GM19240 (cell line): ENCODE data around the gene MORN5.

ENCODE experiments used
- DNase-seq: peaks from one replicate; pipeline ENCODE4 v3.0.0; 2011; ENCODE audit warnings: low spot score; ENCODE audit not compliant: insufficient read length

MORN5 gene

DNA sequence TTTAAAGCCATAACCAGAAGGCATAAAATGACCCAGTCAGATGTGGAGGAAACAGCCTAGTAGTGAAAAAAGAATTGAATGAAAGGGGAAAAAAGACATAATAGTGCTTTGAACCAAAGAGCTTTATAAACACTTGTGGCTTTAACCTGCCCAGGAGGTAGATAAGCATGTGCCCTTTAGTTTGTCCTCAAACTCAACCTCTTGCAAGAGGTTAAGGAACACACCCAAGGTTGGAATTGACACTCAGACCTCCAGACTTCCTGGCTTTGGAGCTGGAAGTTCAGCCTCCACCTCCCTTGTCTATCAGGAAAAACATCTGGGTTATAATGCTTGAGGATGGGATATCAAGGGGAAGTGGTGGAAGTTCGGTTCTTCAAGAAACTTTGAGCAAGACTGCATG lies 16.4 kb upstream of the MORN5 start:
- no peak for DNase-seq

DNA sequence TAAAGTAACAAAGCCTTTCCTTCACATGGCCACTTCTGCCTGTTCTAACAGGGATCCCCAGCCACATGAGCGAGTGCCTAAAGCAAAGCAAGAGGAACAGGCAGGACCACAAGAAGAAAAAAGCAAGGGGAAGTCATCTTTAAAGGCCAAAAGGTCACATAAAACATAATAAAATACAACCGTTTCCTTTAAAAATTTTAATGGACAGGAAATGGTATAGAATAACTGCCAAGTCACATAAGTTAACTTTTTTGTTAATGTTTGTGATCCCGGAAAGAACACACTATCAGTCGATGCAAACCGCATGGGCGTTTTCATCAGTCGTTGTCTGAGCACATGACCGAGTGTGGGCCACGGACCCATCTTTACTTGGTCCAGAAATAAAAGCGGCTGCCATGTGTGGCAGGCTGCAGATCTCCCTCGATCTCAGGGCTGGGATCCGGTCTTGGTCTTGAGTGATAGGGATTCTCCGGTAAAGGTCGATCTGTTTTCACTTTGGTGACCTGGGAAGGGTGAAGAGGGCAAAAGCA lies 15.8 kb upstream of the MORN5 start:
- no peak for DNase-seq

DNA sequence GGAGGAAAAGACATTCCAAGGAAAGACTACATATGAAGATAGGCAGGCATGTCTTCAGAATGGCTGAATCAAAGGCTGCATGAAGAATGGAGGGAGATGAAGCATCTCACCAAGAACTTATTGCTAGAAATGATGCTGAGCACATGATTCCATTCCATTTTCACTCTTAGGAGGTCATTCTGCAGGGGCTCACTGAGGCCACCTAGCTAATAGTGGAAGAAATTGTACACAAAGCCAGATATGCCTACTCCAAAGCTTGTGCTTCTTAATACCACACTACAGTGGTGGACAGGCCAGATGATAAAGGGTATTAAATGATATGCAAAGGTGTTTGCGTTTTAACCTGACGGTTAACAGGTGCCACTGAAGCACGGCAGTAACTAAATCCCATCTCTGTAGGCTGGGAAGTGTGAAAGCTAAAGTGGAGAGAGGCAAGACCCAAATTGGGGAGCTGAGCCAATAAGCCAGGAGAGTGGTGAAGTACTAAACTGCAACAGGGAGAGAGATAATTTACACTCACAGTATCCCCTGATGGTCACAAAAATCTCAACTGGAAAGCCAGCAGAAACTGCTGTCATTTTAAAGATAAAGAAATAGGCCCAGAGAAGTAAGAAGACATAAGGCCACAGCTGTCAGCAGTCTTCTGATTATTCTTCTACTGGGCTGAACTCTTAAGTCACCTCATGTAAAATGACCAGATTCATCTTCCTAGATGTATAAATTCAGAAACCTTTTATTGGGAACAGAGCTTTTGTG lies 14.7 kb upstream of the MORN5 start:
- no peak for DNase-seq

DNA sequence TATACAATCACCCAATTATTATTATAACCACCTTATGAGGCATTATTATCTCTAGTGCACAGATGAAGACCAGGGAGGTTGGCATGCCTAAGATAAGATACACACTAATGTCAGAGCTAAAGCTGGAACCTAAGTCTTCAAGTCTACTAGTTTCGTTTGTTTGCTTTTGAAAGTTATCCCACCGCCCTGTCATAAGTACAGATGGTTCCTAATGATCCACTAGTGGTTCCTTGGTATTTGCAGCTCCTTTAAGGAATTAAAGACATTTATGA lies 14.2 kb upstream of the MORN5 start:
- no peak for DNase-seq

DNA sequence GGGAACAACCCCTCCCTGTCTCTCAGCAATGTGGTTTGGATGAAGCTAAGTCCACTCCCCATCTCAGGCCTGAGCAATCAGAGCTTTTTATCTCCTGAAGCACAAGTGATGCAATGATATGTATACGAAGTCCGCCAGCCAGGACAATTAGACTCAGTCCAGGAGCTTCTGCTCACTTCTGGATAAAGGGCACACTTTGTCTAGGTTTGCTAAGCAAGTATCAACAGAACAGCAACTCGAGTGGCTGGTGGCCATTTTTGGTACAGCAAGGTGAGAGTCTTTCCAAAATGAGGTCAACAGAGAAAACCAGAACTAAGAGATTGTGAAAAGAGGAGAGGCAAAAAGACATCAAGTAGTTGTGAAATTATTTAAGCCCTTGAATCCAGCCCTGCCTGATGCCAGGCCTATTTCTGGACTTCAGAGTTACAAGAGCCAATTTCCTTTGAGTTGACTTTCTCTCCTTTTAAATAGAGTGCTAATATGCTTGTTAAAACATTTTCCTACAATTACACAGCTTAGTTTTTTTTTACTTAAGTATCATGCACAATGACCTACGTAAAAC lies 8.4 kb upstream of the MORN5 start:
- no peak for DNase-seq

DNA sequence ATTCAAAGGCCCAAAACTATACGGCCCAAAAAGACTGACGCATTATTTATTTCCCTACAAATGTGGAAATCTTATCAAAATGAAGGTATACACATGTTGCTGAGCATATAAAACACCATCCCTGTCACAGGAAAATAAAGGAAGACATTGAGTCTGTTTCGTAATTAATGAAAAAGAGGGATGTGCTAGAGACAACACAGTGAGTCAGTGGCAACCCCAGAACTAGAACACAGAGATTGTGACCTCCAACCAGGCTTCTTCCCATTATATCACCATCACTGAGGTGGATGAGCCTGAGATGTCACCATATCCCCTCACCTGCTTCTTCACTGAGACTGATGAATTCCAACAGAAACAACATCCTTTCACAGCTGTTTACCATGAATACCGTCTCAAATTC lies 3.9 kb upstream of the MORN5 start:
- DNase-seq = no peak

DNA sequence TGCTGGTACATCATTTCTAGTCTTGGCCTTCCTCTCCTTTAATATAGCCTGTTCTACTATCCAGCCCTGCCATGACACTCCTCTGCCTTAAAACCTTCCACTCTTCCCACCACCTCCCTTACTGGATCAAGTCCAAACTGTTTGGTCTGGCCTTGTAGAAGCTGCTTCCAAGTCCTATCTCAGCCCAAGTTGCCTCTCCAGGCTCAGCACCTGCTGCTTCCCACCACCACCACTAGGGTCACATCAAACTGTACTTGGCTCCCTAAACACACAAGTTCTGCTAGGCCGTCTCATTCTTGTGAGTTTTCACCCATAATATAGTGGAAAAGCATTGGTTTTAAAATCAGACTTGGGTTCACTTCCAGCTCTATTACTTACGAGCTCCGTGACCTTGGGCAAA lies 1.5 kb upstream of the MORN5 start:
- no peak for DNase-seq

DNA sequence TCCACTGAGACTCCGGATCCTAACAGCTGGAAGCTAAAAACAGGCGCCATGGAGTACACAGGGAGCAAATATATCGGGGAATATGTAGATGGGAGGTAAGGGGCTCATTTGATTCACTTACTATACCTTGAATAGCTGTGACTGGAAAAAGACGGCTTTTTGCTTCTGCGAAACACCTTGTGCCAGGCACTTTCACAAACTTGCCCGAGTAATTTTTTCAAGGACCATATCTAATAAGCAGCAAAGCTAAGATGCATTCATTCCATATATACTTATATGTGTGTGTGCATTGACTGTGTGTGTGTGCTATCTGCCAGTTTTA lies 178 bp downstream of the MORN5 start:
- DNase-seq = no peak

DNA sequence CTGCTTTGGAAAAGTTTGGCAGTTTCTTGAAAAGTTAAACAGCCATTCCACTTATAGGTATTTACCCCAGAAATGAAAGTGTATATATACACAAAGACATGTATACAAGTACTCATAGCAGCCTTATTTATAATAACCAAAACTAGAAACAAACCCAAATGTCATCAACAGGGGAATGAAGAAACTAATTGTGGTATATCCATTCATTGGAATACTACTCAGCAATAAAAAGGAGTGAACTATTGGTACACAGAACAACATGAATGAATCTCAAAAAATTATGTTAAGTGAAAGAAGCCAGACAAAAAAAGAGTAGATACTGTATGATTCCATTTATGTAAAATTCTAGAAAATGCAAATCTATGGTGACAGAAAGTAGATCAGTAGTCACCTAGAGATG lies 2.7 kb downstream of the MORN5 start:
- DNase-seq = no peak

DNA sequence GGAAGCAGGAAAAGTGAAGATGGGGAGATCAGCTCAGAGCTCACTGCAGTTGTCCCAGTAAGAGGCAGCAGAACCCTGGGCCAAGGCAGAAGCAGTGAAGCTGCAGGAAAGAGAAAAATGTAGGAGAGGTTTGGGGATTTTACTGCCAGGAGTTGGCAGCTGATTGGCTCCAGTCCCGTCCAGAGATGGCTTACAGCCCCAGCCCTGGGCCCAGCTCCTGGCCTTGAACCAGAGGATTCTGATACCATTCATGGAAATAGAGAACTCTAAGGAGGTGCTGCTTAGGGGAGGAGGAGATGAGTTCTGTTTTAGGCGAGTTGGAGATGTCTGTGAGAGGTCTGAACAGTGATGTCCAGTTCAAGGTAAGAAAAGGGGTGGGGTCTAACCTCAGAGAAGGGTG lies 4.6 kb downstream of the MORN5 start:
- no peak for DNase-seq

DNA sequence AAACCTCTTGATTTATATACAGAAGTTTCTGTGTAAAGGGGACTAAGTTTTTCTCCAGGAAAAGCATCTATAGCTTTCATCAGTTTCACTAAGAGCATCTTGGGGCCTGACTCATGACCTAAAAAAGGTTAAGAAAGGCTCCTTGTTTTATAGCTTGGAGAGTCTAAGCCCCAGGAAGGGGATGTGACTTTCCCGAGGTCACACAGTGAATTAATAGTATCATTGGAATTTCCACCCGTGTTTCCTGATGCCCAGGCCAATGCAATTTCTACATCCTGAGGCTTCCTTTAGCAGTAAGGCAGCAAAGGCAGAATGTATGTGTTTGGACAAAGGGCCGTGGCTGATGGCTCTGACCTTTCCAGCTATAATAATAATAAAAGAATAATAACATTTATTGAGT lies 8.6 kb downstream of the MORN5 start:
- no peak for DNase-seq

DNA sequence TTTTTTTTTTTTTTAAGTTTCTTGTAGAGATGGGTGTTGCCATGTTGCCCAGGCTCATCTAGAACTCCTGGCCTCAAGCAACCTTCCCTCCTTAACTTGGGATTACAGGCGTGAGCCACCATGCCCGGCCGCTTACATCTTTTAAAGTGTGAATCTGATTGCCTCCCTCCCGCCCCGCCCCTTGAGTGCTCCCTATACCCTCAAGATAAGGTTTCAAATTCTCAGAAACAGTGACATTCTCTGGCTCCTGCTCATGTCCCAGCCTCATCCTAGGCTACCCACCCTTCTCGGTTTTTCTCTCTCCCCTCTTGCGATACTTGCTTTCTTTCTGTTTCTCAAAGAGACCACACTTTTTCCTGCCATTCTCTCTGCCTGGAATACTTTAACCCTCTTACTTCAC lies 12.4 kb downstream of the MORN5 start:
- DNase-seq = no peak

DNA sequence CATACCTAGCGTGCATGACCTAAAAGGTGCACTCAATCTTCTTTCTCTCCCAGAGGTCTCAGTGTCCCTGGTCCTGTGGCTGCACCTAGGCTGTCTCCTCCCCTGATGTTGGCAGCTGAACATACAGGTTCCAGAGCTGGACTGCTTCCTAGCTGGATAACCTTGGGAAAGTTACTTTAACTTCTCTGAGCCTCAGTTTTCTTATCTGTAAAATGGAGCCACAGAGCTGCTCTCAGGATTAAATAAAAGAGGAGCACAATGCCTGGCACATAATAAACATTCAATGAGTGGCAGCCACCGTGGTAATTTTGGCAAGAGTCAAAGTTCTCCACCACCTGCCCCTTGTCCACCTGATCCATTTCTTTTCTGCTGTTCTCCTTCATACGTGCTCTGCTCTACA lies 14.0 kb downstream of the MORN5 start:
- no peak for DNase-seq

DNA sequence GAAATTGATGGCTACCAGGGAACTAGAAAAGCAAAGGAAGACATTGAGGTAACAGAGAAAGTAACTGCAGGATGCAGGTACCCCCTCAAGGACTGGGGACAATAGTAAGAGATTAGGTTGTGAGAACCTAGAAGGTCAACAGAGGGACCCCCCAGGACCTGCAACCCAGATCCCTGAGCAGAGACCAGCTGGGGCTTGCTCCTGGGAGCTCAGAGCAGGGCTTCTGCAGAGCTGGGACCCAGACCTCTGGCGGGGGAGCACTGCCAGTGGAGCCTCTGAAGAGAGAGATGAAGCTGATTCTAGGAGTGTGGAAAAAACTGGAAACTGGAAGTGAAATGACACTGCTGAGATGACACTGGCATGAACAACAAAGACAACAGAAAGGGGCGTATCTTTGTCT lies 17.2 kb downstream of the MORN5 start:
- no peak for DNase-seq

DNA sequence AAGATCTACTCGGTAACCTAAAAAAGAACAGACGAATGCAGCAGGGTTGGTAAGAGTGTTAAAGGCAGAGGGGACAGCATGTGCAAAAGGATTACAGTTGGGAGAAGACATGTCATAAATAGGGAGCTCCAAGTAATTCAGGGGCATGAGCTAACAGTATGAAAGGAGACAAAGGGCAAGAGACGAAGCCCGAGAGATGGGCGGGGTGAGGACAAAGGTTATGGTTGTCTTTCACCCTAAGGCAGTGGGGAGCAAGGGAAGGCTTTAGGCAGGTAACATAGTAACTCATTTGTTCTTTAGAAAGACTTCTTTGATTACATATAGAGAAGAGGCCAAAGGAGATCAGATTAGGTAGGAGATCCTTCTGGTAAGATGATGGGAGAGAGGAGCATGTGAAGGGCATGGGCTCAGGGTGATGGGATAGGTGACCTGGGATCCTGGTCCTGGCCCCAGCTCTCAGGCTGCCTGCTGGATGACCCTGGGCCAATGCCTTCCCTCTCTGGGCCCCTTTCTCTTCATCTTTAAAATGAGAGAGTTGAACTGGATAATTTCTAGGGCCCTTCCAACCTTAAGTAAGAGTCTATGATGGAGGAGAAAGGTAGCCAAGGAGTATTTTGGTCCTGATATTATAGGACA lies 19.5 kb downstream of the MORN5 start:
- no peak for DNase-seq

DNA sequence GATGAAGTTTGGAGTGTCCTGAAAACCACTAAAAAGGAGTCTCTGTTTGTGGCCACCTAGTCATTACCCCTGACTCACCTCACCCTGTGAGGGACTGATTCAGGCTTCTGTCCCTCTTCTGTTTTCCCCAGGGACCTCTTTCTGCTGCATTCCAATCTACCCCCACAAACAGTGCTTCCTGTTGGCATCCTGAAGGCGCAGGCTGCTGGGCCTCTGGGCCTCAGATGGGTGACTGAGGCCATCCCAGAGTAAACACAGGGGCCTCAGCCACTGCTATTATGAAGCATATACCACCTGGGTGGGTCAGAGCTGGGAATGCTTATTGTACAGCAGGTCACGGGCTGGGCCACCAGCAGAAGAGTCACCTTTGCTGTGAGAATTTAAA lies 20.0 kb downstream of the MORN5 start:
- no peak for DNase-seq

DNA sequence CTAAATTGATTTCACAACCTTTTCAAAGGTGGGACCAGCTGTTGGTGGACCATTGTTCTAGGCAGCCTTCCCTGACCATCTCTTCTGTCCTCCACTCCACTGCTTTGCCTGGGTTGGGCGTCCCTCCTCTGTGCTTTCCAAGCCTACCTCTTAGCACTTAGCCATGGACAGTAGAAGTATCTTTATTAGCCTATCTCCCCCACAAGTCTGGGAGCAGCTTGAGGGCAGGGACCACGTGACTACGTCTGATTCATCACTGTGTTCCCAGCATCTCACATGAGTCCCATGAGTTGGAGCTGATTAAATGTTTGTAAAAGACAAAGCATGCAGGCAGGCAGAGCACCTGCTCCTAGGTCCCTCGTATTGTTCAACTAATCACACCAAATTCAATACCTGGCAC lies 20.9 kb downstream of the MORN5 start:
- DNase-seq = no peak

DNA sequence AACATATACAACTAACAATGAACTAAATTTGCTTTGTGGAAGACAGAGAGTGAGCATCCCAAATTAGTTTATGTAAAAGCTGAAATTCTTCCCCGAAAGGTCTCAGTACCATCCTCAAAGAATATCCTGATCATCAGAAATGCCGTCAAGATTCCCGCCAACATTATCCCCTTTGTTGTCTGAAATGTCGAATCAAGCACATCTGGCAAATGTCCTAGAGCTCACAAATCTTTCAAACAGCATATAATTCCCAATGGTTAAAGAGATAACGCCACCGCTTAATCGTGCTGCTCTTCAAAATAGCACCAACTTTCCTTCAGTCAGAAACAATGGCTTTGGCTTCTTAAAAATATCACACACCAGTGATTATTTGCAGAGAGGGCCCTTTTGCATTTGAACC lies 23.8 kb downstream of the MORN5 start:
- no peak for DNase-seq

DNA sequence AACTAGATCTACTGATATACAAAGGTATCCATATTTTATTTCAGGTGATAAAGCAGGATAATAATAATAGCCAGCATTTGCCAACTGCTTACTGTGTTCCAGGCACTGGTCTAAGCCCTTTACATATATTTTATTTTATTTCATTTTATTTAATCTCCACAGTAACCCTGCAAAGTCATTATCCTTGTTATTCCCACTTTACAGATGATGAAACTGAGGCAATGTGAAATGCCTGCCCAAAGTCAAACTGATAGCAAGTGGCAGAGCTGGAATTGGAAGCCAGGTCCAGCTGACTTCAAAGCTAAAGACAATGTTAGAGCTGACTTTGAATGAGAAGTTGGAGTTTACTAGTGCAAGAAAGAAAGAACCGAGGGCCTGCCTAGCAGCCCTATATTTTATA lies 24.8 kb downstream of the MORN5 start:
- DNase-seq = no peak

DNA sequence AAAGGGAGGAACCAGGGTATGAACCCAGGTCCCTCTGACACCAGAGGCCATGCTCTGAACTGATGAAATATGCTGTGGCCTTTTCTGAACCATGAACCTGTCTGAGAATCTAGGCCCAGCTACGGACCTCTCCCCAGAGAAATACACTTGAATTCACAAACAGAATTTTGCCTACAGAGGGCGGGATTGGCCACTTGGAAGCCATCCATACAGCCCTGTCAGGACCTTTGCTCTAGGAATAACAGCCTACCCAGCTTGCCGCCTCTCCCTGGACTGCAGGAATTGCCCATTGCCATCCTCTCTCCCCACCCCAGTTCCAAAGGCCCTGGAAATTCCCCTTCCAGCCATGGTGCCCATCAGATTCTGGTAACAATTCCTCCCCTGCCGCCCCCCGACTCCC lies 26.6 kb downstream of the MORN5 start:
- DNase-seq = no peak

DNA sequence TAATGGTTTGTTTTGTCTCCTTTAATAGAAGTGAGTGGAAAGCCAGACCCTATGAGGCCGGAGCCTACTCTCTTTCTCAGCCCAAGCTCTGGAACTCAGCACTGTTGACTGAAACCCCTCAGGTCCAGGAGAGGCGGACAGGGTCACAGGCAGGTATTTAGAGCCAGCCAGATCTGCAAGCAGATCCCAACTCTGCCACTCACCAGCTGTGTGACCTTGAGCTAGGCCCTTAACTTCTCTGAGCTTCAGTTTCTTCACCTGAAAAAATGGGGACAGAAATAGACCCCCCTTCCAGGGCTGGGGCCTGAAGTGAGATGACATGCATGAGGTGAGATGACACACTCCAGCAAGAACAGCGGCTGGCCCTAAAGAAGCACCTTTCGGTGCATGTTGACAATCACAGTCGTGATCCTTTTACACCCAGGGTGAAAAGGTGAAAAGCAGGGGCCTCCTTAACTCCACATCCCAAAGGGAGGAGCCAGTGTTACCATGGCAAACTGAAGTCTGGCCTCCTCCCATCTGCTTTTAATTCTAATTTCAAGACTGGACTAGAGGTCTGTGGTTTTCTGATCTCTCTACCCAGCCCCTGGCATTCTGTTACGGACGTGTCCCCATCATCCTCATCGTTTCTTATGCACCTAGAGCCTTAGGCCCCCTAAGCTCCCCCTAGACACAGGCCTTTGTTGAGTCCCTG lies 27.2 kb downstream of the MORN5 start:
- DNase-seq = no peak

DNA sequence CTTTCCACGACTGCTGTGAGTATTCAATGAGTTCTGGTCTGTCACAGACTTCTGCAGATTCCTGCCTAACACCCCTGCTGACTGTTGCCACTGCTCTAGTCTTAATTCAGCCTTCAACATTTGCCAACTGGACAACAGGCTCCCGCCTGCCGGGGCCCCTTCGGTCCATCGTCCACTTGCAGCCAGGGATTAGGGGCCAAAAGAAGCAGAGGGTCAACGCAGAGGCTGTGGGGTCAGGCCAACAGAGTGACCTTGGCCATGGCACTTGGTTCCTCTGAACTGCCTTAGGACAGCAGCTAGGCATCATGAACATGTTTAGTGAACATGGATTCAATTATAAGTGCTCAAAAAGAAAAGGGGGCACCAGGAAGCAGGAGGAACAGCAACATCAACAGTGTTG lies 28.7 kb downstream of the MORN5 start:
- no peak for DNase-seq
